ENCODE data around the gene ENGASE.

ENGASE gene

DNA sequence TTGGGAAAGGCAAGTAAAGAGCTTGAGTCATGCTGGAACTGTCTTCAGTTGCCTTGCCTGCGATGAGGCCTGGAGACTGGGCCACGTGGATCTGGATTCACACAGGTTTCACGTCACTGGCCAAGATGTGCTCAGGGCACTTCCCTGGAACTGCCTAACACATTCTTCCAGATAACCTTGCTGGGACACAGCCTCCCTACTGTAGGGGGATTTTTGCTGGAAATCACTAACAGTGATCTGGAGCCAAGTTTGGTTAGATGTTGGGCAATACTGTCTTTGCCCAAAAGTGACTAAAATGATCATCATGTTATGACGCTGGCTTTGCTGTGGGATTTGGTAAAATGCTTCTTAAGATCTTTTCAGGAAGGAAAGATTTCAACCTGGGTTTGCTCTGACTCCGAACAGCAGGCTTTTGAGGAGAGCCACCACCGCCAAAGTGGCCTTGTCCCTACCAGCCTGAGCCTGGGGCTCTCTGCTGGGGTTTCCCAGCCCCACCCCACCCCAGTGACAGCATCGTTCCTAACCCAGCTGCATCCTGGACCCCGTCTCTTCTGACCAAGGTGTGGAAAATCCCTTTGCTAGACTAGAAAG lies 36.0 kb upstream of the ENGASE start:
- in situ Hi-C loops (cut with HindIII; ENCODE audit: low sequenced_read_pairs), result no loop called here

DNA sequence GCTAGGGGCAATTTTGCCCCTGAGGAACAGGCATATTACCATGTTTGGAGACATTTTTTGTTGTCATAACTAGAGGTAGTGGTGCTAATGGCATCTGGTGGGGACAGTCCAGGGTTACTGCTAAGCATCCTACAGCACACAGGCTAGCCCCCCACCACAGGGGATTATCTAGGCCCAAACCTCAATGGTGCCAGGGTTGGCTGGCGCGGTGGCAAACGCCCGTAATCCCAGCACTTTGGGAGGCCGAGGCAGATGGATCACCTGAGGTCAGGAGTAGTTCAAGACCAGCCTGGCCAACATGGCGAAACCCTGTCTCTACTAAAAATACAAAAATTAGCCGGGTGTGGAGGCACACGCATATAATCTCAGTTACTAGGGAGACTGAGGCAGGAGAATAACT lies 35.5 kb upstream of the ENGASE start:
- in situ Hi-C loops (cut with HindIII; ENCODE audit: low sequenced_read_pairs), result no loop called here

DNA sequence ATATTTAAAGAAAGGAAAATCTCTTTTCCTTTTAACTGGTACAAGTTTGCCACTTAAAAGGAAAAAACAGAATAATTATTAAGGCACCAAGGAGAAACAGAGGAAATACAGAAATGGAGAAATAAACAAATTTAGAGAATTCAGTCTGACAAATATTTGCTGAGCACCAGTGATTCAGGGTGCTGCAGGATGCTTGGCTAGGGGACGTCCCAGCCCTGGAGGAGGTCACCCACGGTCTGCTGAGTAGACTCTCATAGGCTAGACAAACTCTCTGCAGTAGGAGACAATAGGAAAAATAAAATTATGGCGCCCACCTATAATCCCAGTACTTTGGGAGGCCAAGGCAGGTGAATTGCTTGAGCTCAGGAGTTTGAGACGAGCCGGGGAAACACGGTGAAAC lies 34.7 kb upstream of the ENGASE start:
- in situ Hi-C loops (cut with HindIII; ENCODE audit: low sequenced_read_pairs), result no loop called here

DNA sequence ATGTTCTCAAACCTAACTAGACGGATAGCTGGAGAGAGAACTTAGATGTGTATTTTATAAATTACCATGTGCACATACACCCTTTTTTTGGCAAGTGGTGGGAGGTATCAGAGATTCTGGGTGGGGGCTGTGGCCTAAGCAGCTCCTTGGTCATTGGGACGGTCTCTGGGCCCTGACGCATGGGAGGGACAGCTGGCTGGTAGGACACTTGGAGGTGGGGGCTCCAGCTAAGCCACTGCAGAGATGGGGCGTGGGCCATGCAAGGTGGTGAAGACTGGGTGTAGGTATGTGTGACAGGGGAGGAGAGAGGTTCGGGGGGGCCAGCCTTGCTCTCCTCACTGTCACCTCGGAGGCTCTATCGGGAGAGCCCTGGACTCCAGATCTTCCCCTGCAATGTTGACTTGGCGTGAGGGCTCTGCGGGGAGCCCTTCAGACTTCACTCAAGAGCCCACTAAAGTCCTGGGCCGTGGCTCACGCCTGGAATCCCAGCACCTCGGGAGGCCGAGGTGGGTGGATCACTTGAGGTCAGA lies 33.5 kb upstream of the ENGASE start:
- in situ Hi-C loops (cut with HindIII; ENCODE audit: low sequenced_read_pairs), result no loop called here

DNA sequence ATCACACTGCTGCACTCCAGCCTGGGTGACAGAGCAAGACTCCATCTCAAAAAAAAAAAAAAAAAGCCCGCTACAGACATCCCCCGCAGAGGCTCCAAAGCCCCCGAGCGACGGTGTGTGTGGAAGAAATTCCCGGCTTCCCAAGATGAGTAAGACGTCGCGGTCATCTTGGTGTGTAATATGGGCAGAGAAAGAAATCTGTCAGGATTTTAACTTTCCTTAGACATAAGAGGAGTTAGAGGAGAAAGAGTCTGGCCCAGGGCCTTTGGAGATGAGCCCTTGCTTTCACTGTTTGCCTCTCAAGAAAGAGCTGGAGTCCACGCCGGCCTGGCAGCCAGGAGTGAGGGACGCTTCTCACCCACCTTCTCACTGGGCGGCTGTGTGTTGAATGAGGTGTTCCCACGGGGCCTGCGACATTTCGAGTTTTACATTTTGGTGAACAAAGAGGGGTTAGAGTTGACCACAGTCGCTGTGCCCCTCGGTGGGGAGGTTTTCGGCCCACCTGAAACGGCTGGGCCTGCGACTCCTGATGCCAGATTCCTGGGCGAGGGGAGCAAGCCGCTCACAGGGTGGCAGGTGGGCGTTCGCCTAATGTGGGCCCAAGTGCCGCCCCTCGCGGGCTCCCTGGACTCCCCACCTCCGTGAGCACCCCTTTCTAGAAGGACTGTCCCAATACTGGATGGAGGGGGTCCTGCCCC lies 32.8 kb upstream of the ENGASE start:
- in situ Hi-C loops (cut with HindIII; ENCODE audit: low sequenced_read_pairs), result no loop called here

DNA sequence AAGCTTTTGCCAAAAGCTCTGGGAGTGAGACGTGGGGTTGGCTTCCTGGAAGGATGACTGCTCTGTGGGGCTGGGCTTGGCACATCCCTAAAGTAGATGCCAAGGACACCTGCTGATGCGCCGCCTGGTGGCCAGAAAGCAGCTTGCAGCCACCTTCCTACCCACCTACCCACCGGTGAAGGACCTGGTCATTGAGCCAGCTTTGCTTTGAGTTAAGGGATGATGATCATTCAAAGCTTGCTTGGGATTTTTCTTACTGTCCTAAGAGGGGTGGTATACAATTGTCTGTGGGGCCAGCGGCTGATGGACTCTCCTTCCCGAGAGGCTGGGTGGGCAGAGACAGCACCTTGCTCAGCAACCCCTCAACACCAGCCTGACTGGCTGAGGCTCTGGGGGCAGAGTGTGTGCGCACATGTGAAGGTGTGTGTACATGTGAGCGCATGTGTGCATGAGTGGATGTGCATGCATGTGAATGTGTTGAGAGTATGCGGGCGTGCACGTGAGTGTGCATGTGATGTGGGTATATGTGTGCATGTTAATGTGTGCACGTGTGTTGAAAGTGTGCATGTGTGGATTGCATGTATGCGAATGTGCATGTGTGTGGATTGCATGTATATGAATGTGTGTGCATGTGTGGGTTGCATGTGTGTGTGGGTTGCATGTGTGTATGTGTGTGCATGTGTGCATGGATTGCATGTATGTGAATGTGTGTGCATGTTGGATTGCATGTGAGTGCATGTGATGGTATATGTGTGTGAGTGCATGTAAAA lies 32.0 kb upstream of the ENGASE start:
- in situ Hi-C loops (cut with HindIII; ENCODE audit: low sequenced_read_pairs), result no loop called here

DNA sequence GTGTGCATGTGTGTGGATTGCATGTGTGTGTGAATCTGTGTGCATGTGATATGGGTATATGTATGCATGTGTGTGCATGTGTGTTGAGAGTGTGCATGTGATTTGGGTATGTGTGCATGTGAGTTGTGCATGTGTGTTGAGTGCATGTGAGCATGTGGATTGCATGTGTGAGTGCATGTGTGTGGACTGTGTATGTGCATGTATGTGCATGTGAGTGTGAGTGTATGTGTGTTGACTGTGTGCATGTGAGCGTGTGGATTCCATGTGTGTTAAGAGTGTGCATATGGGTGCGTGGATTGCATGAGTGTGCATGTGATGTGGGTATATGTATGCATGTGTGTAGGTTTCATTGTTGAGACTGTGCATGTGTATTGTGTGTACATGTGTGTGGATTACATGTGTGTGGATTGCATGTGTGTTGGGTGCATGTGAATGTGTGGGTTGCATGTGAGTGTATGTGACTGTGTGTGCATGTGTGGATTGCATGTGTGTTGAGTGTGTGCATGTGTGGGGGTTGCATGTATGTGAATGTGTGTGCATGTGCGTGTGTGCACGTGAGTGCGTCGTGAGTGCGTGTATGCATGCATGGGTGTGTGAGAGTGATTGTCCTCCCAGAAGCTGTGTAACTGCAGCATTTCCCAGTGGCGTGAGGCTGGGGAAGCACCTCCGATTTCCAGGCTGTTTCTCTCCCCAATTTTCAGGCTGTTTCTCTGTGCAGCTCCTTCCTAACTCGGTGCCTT lies 31.3 kb upstream of the ENGASE start:
- in situ Hi-C loops (cut with HindIII; ENCODE audit: low sequenced_read_pairs), result no loop called here

DNA sequence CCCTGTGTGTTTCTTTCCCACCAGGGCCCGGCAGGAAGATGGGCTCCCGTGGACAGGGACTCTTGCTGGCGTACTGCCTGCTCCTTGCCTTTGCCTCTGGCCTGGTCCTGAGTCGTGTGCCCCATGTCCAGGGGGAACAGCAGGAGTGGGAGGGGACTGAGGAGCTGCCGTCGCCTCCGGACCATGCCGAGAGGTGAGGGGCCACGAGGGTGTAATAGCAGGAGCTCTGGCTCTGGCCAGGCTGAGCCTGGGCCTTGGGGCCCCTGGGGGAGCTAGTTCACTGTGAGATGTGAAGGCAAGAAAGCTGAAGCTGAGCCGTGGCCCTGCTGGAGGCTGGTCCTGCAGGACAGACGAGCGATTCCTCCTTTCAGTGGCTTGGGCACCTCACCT lies 30.7 kb upstream of the ENGASE start:
- in situ Hi-C loops (cut with HindIII; ENCODE audit: low sequenced_read_pairs), result no loop called here

DNA sequence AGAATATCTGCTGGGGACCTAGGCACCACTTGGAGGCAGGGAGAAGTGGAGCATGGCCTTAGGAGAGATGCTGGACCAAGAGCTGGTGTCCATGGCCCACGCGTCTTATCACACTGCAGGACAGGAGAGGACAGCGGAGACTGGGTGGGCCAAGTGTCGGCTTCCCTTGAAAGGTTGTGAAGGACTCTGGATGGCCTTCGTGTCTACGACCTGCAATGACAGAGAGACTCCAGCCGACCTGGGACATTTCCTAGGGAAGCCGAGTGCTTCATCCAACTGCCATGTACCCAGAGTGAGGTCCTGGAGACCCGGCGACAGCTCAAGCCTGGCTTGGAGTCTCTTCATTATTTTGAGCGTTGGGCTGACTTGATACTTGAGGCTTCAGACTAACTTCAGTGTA lies 30.2 kb upstream of the ENGASE start:
- in situ Hi-C loops (cut with HindIII; ENCODE audit: low sequenced_read_pairs), result no loop called here

DNA sequence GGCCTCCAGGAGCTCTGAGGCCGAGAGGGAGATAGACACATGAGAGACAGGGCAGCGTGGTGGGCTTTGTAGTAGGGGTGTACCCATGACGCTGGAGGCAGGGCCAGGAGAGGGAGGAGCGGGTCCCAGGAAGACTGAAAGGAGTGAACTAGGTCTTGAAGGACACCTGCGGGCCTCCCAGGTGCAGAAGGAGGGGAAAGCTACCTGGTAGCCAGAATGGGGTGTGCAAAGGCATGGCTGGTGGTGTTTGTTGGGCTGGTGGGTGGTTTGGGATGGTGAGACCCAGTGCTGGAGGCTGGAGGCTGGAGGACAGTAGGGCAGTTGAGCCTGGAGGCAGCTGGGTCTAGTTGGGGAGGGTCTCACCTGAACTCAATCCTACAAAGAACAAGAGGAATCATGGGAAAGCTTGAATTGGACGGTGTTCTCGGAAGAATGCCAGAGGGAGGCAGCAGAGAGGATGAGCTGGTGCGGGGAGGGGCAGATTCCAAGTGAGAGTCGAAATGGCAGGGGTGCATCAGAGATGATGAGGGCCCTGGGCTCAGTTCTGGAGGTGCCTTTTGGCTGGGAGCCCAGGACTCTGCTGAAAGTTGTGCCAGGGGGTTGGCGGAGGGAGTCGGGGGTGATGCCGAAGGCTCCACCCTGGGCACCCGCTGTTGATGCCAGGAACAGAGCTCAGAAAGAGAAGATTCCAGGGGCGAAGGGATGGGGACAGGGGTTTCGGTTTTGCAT lies 29.5 kb upstream of the ENGASE start:
- in situ Hi-C loops (cut with HindIII; ENCODE audit: low sequenced_read_pairs), result no loop called here

DNA sequence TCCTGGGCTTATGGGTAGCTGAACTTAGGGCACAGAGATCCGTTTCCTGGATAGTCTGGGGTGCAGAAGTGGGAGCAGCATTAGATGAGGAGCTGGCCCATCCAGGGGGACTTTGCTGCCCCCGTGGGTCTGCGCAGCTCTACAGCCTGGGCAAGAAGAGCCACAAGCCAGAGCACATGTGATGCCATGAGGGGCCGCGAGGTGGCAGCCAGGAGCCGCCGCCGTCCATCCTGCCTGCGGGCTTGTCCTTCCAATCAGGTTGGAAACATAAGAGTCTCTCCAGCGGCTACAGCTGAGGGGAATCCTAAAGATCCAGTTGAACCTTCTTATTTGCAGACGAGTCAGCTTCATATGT lies 28.8 kb upstream of the ENGASE start:
- in situ Hi-C loops (cut with HindIII; ENCODE audit: low sequenced_read_pairs), result no loop called here

DNA sequence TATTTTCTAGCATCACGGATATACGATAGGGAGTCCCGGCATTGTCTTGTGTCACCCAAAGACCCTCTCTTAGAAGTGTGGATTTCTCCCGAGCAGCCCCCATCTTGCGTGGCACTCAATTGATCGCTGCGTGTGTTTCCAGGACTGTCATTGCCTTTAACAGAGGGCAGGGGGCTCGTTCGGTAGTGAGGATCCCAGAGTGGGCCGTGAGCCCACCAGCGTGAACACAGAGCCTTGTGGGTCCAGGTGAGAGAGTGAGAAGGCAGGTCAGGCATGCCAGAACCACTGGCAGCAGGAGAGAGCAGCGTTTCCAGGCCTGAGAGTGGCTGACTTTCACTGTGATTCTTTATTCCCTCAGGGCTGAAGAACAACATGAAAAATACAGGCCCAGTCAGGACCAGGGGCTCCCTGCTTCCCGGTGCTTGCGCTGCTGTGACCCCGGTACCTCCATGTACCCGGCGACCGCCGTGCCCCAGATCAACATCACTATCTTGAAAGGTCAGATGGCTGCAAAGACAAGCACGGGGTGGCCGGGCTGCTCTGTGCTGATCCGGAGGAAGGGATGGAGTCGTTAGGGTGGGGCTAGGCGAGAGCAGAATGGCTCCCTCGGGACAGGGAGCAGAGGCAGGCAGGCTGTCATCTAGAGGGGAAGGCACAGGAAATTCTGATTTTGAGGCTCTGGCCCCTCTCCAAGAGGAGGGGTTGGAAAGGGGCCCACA lies 28.3 kb upstream of the ENGASE start:
- in situ Hi-C loops (cut with HindIII; ENCODE audit: low sequenced_read_pairs), result no loop called here

DNA sequence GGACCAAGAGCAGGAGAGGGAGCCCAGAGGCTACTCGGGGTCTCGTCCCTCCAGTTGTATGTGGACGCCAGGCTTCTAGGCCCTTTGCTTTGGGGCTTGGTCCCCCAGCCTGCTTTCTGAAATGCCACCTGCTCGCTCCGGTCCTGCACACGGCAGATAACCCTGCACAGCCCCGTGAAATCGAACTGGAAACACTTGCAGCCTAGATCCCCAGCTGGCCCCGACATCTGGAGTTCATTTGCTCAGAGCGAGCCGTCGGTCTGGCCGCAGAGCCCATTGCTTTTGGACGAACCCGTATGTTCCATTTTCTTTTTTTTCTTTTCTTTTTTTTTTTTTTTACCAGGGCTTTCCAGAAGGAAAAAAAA lies 27.7 kb upstream of the ENGASE start:
- in situ Hi-C loops (cut with HindIII; ENCODE audit: low sequenced_read_pairs), result no loop called here

DNA sequence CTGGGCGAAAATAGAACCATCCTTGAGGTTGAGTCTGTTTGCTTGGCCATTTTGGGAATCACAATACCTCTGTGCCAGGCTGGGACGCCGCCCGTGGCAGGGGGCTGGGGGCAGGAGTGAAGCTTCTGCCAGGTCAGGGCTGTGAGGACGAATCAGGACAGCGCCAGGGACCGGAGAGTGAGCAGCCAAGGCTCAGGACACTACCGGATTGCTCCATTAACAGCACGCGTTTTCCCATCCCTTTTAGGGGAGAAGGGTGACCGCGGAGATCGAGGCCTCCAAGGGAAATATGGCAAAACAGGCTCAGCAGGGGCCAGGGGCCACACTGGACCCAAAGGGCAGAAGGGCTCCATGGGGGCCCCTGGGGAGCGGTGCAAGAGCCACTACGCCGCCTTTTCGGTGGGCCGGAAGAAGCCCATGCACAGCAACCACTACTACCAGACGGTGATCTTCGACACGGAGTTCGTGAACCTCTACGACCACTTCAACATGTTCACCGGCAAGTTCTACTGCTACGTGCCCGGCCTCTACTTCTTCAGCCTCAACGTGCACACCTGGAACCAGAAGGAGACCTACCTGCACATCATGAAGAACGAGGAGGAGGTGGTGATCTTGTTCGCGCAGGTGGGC lies 27.2 kb upstream of the ENGASE start:
- in situ Hi-C loops (cut with HindIII; ENCODE audit: low sequenced_read_pairs), result no loop called here

DNA sequence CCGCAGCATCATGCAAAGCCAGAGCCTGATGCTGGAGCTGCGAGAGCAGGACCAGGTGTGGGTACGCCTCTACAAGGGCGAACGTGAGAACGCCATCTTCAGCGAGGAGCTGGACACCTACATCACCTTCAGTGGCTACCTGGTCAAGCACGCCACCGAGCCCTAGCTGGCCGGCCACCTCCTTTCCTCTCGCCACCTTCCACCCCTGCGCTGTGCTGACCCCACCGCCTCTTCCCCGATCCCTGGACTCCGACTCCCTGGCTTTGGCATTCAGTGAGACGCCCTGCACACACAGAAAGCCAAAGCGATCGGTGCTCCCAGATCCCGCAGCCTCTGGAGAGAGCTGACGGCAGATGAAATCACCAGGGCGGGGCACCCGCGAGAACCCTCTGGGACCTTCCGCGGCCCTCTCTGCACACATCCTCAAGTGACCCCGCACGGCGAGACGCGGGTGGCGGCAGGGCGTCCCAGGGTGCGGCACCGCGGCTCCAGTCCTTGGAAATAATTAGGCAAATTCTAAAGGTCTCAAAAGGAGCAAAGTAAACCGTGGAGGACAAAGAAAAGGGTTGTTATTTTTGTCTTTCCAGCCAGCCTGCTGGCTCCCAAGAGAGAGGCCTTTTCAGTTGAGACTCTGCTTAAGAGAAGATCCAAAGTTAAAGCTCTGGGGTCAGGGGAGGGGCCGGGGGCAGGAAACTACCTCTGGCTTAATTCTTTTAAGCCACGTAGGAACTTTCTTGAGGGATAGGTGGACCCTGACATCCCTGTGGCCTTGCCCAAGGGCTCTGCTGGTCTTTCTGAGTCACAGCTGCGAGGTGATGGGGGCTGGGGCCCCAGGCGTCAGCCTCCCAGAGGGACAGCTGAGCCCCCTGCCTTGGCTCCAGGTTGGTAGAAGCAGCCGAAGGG lies 26.4 kb upstream of the ENGASE start:
- in situ Hi-C loops (cut with HindIII; ENCODE audit: low sequenced_read_pairs), result no loop called here

DNA sequence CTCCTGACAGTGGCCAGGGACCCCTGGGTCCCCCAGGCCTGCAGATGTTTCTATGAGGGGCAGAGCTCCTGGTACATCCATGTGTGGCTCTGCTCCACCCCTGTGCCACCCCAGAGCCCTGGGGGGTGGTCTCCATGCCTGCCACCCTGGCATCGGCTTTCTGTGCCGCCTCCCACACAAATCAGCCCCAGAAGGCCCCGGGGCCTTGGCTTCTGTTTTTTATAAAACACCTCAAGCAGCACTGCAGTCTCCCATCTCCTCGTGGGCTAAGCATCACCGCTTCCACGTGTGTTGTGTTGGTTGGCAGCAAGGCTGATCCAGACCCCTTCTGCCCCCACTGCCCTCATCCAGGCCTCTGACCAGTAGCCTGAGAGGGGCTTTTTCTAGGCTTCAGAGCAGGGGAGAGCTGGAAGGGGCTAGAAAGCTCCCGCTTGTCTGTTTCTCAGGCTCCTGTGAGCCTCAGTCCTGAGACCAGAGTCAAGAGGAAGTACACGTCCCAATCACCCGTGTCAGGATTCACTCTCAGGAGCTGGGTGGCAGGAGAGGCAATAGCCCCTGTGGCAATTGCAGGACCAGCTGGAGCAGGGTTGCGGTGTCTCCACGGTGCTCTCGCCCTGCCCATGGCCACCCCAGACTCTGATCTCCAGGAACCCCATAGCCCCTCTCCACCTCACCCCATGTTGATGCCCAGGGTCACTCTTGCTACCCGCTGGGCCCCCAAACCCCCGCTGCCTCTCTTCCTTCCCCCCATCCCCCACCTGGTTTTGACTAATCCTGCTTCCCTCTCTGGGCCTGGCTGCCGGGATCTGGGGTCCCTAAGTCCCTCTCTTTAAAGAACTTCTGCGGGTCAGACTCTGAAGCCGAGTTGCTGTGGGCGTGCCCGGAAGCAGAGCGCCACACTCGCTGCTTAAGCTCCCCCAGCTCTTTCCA lies 25.5 kb upstream of the ENGASE start:
- in situ Hi-C loops (cut with HindIII; ENCODE audit: low sequenced_read_pairs), result no loop called here

DNA sequence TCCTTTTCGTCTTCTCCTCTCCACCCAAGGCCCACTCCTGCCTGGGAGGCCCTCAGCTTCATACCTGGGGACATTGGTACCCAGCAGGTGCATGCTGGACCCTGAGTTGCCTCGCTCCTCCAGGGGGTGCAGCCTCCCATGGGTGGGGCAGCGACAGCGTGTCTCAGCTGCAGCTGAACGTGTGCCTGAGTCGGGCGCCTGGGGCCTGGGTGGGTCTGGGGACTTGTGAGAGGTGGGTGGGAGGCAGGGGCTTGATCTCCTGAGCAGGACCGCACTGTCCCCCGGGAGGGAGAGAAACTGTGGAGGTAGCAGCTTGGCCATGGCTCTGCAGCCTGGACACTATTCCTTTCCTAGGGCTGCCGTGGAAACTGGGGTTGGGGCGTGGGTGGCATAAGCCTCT lies 24.8 kb upstream of the ENGASE start:
- in situ Hi-C loops (cut with HindIII; ENCODE audit: low sequenced_read_pairs), result no loop called here

DNA sequence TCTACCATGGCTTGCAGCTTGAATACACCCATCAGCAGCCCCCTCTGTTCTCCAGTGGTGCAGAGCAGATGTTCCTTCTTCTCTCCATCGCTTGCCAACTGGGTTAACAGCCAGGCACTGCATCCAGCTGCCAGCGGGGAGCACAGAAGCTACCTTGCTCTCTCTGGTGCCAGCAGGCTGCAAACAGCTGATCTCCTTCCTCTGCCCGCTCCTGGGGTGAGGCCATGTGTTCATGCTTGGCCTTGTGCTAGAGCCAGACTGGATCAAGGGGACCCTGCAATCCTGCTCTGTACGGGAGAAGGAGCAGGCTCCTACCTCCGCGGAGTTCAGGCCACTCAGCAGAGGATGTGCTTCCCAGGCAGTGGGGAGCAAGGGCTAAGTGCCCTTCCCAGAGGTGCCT lies 24.1 kb upstream of the ENGASE start:
- in situ Hi-C loops (cut with HindIII; ENCODE audit: low sequenced_read_pairs), result no loop called here
